Measurements from ENCODE around the gene WFIKKN2. TPM values are rescaled to one million over a fixed set of nuclear protein-coding genes. Genes with fewer than 3 reads are reported as not detected.
A peak's percentile ranks its signal among the peaks of the same experiment; 100 is the strongest.

Gene WFIKKN2
- total RNA-seq, 4 donors from 2014 or later: 0.42 to 0.75 (median 0.60) TPM

DNA sequence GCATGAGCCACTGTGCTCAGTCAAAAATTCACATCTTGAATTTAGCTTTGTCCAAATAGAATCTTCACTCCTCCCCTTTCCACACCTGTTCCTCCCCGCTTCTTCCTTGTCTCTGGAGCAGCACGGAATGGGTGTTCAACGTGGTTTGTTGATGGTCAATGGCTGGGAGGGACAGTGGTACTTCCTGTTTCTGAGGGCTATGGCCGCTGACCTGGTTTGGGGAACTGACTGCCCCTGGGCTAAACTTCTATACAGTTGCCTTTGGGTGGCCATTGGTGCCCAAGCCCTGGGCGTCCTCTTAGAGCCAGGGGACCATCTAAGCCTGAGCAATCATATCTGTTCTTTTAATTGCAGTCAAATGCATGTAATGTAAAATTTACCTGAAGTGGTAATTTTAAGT is 19.1 kb upstream of the WFIKKN2 start:
- no peak for DNase-seq (ENCODE audit: extremely low spot score)
- Histone ChIP-seq H3K27me3 (no peaks in the 10 kb centered on the region), H3K36me3 (no peaks in the 10 kb centered on the region), H3K4me3 (no peak overlapping the region), H3K4me1 (peaks cover 0 to 7% (median 4%) of the 10 kb centered on the region in 4 donors), H3K9me3 (no peaks in the 10 kb centered on the region), H3K27ac (replicated peaks in 1 of 4) (no peak overlapping the region)
- intact Hi-C loops (cut with DNase I): no loop called here
- 82% methylated on average over 5 of the region's 5 CpGs for WGBS
- no peak for TF ChIP-seq POLR2AphosphoS5 (IDR thresholded peaks at IDR 0.05)
- TF ChIP-seq POLR2A (IDR thresholded peaks at IDR 0.05; ENCODE audit: low read depth): no peak
- TF ChIP-seq, protein P1, sequence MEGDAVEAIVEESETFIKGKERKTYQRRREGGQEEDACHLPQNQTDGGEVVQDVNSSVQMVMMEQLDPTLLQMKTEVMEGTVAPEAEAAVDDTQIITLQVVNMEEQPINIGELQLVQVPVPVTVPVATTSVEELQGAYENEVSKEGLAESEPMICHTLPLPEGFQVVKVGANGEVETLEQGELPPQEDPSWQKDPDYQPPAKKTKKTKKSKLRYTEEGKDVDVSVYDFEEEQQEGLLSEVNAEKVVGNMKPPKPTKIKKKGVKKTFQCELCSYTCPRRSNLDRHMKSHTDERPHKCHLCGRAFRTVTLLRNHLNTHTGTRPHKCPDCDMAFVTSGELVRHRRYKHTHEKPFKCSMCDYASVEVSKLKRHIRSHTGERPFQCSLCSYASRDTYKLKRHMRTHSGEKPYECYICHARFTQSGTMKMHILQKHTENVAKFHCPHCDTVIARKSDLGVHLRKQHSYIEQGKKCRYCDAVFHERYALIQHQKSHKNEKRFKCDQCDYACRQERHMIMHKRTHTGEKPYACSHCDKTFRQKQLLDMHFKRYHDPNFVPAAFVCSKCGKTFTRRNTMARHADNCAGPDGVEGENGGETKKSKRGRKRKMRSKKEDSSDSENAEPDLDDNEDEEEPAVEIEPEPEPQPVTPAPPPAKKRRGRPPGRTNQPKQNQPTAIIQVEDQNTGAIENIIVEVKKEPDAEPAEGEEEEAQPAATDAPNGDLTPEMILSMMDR (IDR thresholded peaks at IDR 0.05): no peak
- TF ChIP-seq EP300 (IDR thresholded peaks at IDR 0.05): no peak

DNA sequence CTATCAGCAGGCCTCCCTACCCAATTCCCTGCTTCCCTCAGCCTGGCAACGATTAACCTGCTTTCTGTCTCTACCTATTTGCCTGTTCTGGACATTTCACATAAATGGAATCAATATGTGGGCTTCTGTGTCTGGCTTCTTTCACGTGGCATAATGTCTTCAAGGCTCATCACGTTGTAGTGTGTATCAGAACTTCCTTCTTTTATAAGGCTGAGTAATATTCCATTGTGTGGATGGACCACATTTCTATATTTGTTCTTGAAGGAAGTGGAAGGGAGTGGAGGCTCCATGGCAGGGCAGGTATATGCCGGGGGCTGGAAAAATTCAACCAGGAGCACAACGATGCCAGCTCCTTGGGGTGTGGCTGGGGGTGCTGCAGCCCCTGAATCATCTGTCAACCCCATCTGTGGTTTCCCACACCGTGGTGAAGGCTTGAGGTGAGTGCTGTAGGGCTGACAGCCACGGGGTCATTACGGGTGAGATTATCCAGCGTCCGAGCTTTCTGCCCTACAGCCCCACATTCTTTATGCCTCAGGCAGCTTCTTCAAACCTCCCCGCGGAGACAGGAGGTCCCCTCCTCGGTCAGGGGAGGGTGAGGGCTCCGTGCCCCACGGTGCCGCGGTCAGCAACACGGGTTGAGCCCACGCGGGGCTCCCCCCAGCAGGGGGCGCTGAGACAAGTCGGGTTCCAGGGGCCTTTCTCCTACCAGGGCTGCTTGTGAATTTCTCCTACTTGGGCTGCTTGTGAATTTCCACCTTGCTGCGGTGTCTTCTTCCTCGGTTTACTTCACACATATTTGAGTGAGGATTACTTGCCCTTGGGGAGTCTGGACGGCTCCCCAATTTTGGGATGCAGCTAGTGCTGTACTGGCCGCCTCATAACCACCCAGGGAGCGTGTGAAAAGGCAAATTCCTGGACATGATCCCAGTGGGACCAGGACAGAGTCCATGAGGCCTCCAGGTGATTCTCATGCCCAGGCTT is 18.3 kb upstream of the WFIKKN2 start:
- H3K4me3 ChIP-seq: peak overlapping the region in 2 of 4 donors; percentile 22 to 32
- H3K9me3 ChIP-seq: no peaks in the 10 kb centered on the region
- TF ChIP-seq, protein P1 (IDR thresholded peaks at IDR 0.05): peak; percentile 33 to 77 (median 67)
- no peak for TF ChIP-seq EP300 (IDR thresholded peaks at IDR 0.05)
- no peak for TF ChIP-seq POLR2AphosphoS5 (IDR thresholded peaks at IDR 0.05)
- TF ChIP-seq POLR2A (IDR thresholded peaks at IDR 0.05; ENCODE audit: low read depth): no peak
- H3K27ac ChIP-seq (replicated peaks in 1 of 4): no peak overlapping the region
- no peaks in the 10 kb centered on the region for H3K36me3 ChIP-seq
- intact Hi-C loops (cut with DNase I): no loop called here
- no peak for DNase-seq (ENCODE audit: extremely low spot score)
- WGBS: 36% methylated on average over 23 of the region's 27 CpGs
- H3K4me1 ChIP-seq: peaks cover 0 to 7% (median 4%) of the 10 kb centered on the region in 4 donors
- H3K27me3 ChIP-seq: no peaks in the 10 kb centered on the region

DNA sequence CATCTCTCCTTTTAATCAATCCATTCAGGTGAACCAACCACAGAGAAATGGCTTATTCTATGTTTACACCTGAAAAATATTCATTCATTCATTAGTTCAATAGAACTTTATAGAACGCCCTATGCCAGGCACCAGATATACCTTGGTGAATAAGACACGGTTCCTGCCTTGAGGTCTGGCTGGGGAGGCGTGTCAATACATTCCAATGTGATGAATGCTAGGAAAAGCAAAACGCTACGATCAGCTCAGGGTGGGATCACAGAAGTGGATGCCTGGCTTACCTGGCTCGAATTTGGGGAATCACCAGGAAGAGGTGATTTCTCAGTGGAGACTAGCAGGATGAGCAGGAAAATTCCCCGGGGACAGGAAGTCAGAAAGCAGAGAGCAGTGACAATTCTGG is 17.5 kb upstream of the WFIKKN2 start:
- H3K36me3 ChIP-seq: no peaks in the 10 kb centered on the region
- peaks cover 0 to 7% (median 4%) of the 10 kb centered on the region in 4 donors for H3K4me1 ChIP-seq
- no peak for TF ChIP-seq POLR2AphosphoS5 (IDR thresholded peaks at IDR 0.05)
- no peak for TF ChIP-seq POLR2A (IDR thresholded peaks at IDR 0.05; ENCODE audit: low read depth)
- TF ChIP-seq EP300 (IDR thresholded peaks at IDR 0.05): no peak
- TF ChIP-seq, protein P1 (IDR thresholded peaks at IDR 0.05): no peak
- H3K9me3 ChIP-seq: no peaks in the 10 kb centered on the region
- H3K4me3 ChIP-seq: no peak overlapping the region
- WGBS: 75% methylated on average over 7 of the region's 7 CpGs
- H3K27me3 ChIP-seq: no peaks in the 10 kb centered on the region
- no peak for DNase-seq (ENCODE audit: extremely low spot score)
- H3K27ac ChIP-seq (replicated peaks in 1 of 4): no peak overlapping the region
- intact Hi-C loops (cut with DNase I): no loop called here

DNA sequence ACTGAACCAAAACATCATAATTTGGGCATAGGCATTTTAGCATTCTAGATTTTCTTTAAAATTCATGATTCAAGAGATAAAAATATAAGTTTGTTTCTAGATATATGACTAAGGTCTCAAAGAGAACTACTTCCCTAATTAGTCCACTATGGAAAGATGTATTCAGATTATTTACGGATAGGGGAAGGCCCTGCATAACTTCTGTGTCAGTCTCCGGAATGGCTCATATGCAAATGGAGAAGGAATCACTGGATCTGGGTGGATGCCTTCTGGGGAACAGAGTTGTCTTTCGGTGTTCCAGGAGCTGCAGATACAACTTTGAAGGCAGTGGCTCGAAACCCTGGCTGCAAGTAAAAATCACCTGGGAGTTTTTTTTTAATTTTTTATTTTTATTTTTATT is 17.1 kb upstream of the WFIKKN2 start:
- no peak overlapping the region for H3K27ac ChIP-seq (replicated peaks in 1 of 4)
- intact Hi-C loops (cut with DNase I): no loop called here
- DNase-seq (ENCODE audit: extremely low spot score): no peak
- 93% methylated on average over 4 of the region's 4 CpGs for WGBS
- TF ChIP-seq, protein P1 (IDR thresholded peaks at IDR 0.05): no peak
- TF ChIP-seq POLR2AphosphoS5 (IDR thresholded peaks at IDR 0.05) (no peak), EP300 (IDR thresholded peaks at IDR 0.05) (no peak), POLR2A (IDR thresholded peaks at IDR 0.05; ENCODE audit: low read depth) (no peak)
- H3K27me3 ChIP-seq: no peaks in the 10 kb centered on the region
- no peaks in the 10 kb centered on the region for H3K36me3 ChIP-seq
- no peaks in the 10 kb centered on the region for H3K9me3 ChIP-seq
- H3K4me1 ChIP-seq: peaks cover 0 to 7% (median 4%) of the 10 kb centered on the region in 4 donors
- no peak overlapping the region for H3K4me3 ChIP-seq

All from esophagus muscularis mucosa (tissue), 4 donors.